ENCODE results near the gene PDGFRB.

- TF ChIP-seq CTCF (IDR thresholded peaks at IDR 0.05; ENCODE audit: low read depth, low read length) (no peak), POLR2A (IDR thresholded peaks at IDR 0.05; ENCODE audit: extremely low read depth, insufficient read length) (no peak), MAX (IDR thresholded peaks at IDR 0.05; ENCODE audit: low read depth, low read length) (no peak)
These were observed 28.8 kb downstream of the PDGFRB start for GRCh38 chr5:150126921-150127265.
